Right atrium auricular region (tissue), 2 donors: ENCODE data around the gene RYR1. TPM values are rescaled to one million over a fixed set of nuclear protein-coding genes. Genes with fewer than 3 reads are reported as not detected.

Source experiments
- DNase-seq: peaks from one replicate; pipeline ENCODE4 v3.0.0-alpha.2; 2019; ENCODE audit warnings: low spot score
- H3K27ac ChIP-seq, 2 donors: fragments of 200-600 bp; sonication (generic); 1 replicate in 1 of 2; 2 replicates in 1 of 2; pipeline ENCODE4 v1.5.1; 2016 to 2019
- H3K27me3 ChIP-seq, 2 donors: fragments of 200-600 bp; sonication (generic); one replicate each; pipeline versions ENCODE4 v1.5.1 to v1.6.0; 2017 to 2019
- H3K36me3 ChIP-seq: fragments of 200-600 bp; sonication (generic); one replicate; pipeline ENCODE4 v1.5.1; 2016
- H3K4me1 ChIP-seq, 2 donors: fragments of 200-600 bp; sonication (generic); one replicate each; pipeline versions ENCODE4 v1.5.1 to v1.6.0; 2017 to 2019
- H3K4me3 ChIP-seq, 2 donors: fragments of 200-600 bp; sonication (generic); 1 replicate in 1 of 2; 2 replicates in 1 of 2; pipeline ENCODE4 v1.5.1; 2017 to 2019; ENCODE audit warnings: mild to moderate bottlenecking in 1 of 2, moderate library complexity in 1 of 2
- H3K9me3 ChIP-seq, 2 donors: fragments of 200-600 bp; sonication (generic); one replicate each; pipeline ENCODE4 v1.5.1; 2019
- total RNA-seq, 2 donors: library from RNA; depleted of rRNA; stranded (reverse); fragments of >200 nt; gene quantifications; one replicate each; pipeline ENCODE4 v1.1.0, GENCODE V29; 2016
- TF ChIP-seq, protein P1 (sequence below), 2 donors: fragments of 200-600 bp; sonication (generic); IDR thresholded peaks; one replicate each; pipeline ENCODE4 v1.5.1; 2019; ENCODE audit warnings: antibody characterized with exemption in 2 of 2

The RYR1 gene
- 1 to 10 TPM in 1 of 2 donors, under 1 TPM in 1; 0.33 to 1.7 TPM for total RNA-seq

DNA sequence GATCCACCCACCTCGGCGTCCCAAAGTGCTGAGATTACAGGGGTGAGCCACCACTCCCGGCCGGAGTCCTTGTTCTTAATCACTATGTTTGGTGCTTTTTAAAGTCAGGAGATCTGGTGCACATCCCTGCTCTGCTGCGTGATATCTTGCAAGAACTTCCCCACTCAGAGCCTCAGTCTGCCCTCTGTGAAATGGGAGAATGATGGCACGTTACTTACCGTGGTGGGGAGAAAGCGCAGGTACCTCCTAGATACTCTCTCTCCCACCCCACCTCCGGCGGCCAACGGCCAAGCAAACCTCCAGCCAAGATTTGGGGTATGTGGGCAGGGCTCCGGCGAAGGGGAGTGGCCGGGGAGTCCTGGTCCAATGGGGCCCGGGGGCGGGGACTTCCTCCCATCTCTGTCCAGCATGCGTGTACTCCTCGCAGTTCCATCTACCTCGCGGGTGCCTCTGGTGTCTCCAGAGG, at the start of gene RYR1:
Gene RYR1, plus strand, starts transcription at position 424 of the 466 bp plus-strand sequence. CDS start 139 bp downstream, outside the sequence.
- no peaks in the 10 kb centered on the region for H3K9me3 ChIP-seq
- no peaks in the 10 kb centered on the region for H3K36me3 ChIP-seq
- TF ChIP-seq, protein P1, sequence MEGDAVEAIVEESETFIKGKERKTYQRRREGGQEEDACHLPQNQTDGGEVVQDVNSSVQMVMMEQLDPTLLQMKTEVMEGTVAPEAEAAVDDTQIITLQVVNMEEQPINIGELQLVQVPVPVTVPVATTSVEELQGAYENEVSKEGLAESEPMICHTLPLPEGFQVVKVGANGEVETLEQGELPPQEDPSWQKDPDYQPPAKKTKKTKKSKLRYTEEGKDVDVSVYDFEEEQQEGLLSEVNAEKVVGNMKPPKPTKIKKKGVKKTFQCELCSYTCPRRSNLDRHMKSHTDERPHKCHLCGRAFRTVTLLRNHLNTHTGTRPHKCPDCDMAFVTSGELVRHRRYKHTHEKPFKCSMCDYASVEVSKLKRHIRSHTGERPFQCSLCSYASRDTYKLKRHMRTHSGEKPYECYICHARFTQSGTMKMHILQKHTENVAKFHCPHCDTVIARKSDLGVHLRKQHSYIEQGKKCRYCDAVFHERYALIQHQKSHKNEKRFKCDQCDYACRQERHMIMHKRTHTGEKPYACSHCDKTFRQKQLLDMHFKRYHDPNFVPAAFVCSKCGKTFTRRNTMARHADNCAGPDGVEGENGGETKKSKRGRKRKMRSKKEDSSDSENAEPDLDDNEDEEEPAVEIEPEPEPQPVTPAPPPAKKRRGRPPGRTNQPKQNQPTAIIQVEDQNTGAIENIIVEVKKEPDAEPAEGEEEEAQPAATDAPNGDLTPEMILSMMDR (IDR thresholded peaks at IDR 0.05) = no peak
- peak within 1 kb of the TSS in 1 of 2 donors; percentile 15 for H3K4me3 ChIP-seq
- no peak within 1 kb of the TSS for H3K27ac ChIP-seq
- peaks cover 0 to 8% of the 10 kb centered on the region in 2 donors for H3K4me1 ChIP-seq
- H3K27me3 ChIP-seq = peaks cover 0 to 11% of the 10 kb centered on the region in 2 donors
- DNase-seq = no peak

DNA sequence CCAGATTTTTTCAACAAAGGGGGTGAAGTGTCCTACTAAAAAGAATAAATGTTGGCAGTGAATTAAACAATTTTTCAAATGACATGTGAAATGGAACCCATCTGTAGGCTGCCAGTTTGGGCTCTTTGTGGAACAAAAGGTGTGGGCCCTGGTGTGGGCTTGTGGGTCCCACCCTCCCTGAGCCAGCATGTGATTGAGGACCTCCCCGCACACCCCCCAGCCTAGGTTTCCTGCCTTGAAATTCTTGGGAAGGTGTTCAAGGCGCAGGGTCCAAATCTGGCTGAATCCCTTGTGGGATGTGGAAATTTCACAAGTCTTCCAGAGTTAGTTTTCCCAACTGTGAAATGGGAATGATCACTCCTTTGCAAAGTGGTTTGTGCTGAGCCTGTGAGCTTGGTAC, 49.7 kb upstream of the RYR1 start:
- no peak overlapping the region for H3K4me3 ChIP-seq
- DNase-seq = no peak
- no peak overlapping the region for H3K27ac ChIP-seq
- peaks cover 68% of the 10 kb centered on the region for H3K36me3 ChIP-seq
- H3K4me1 ChIP-seq = peaks cover 0 to 31% of the 10 kb centered on the region in 2 donors
- H3K27me3 ChIP-seq = no peaks in the 10 kb centered on the region
- no peaks in the 10 kb centered on the region for H3K9me3 ChIP-seq
- TF ChIP-seq, protein P1 (IDR thresholded peaks at IDR 0.05) = no peak

DNA sequence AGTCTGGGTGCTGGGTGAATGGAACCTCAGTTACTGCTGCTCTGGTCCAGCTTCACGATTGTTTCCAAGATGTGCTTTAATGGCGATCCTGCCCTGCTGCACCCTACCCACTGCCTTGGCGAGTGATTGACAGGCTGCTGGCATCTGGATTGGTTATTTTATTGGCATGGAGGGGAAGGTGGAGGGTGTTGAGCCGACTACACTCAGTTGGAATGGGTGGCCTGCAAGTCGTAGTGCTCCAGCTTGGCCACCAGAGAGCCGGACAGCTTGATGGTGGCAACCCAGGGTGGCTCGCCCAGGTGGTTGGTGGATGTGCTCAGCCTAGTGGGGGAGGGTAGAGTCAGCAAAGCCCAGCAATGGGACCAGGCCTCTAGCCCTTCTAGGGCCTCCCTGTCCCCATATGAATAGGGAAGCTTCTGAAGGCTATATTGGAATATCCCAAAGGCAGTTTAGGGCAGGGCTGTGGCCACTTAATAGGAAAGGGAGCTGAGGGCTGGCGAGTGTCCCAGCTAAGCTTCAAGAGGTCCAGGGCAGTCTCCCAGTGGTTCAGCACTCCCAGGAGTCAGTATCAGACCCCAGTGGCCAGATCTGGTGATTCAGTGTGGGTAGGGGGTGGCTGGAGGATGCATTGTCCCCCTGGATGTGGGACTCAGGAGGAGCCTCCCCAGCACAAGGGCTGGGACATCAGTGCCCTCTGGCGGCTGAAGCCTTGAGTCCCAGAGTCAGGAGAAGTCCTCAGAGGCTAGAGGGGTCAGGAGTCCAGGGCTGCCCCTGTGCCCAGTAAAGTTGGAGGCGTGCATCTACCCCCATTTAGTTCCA, 49.1 kb upstream of the RYR1 start:
- Histone ChIP-seq H3K27ac (no peak overlapping the region), H3K9me3 (no peaks in the 10 kb centered on the region), H3K4me1 (peaks cover 0 to 37% of the 10 kb centered on the region in 2 donors), H3K27me3 (no peaks in the 10 kb centered on the region), H3K4me3 (no peak overlapping the region), H3K36me3 (peaks cover 62% of the 10 kb centered on the region)
- DNase-seq = no peak
- TF ChIP-seq, protein P1 (IDR thresholded peaks at IDR 0.05) = no peak

DNA sequence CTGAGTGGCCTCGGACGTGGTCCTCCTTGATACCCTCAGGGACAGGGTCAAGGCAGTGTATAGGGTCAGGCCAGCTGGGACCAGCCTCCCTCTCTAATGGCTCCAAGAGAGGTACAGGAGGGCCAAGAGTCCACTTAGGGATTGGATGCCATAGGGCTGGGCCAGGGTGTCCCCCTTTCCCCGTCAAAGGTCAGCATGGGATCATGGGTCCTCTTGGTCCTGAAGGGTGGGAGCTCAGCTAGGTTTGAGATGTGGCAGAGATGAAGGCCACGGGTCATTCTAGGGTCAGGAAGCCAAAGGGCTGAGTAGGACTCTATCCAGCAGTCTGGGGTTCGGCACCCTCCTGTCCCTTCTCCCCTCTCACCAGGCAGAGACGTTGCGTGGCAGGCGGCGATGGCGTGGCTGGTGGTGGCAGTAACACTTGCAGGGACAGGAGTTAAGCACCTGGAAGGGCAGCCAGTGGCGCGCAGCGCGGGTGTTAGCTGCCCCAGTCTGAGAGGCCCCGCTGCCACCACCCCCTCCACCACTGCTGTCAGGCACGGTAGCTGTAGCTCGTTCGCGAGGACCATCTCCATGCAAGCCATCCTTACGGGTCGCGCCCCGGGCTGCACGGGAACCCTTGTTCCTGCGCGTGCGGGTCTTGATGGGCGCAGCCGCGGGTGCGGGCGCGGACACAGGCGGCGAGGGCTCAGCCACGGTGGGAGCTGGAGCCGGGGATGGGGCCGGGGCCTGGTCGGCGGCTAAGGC, 48.3 kb upstream of the RYR1 start:
- Histone ChIP-seq H3K27me3 (no peaks in the 10 kb centered on the region), H3K36me3 (peaks cover 53% of the 10 kb centered on the region)

DNA sequence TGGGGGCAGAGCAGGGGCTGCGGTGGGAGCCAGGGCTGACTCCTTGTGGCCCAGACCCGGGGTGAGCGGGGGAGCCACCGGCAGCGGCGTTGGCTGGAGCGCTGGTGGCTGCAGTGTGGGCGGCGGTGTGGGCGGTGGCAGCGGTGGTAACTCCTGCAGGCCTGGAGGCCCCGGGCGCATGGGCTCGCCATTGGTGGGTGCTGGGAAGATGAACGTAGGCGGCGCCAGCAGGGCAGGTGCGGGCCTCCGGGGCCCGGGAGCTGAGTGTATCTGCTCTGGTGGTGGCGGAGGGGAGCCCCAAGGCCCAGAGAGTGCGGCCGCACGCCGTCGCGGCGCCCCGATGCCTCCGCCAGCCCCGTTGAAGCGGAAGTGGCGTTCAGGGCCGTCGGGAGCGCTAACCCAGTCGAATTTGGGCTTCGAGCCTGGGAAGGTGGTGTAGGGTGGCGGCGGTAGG, 47.7 kb upstream of the RYR1 start:
- no peak for DNase-seq
- no peaks in the 10 kb centered on the region for H3K9me3 ChIP-seq
- H3K27me3 ChIP-seq = no peaks in the 10 kb centered on the region
- peaks cover 47% of the 10 kb centered on the region for H3K36me3 ChIP-seq
- TF ChIP-seq, protein P1 (IDR thresholded peaks at IDR 0.05) = no peak
- peaks cover 0 to 46% of the 10 kb centered on the region in 2 donors for H3K4me1 ChIP-seq
- no peak overlapping the region for H3K4me3 ChIP-seq
- H3K27ac ChIP-seq = no peak overlapping the region

More for the DNA sequence above, 48.3 kb upstream of the RYR1 start:
- H3K4me3 ChIP-seq = no peak overlapping the region
- H3K9me3 ChIP-seq = no peaks in the 10 kb centered on the region
- DNase-seq = no peak
- no peak overlapping the region for H3K27ac ChIP-seq
- peaks cover 0 to 46% of the 10 kb centered on the region in 2 donors for H3K4me1 ChIP-seq
- TF ChIP-seq, protein P1 (IDR thresholded peaks at IDR 0.05) = no peak
